K562 (cell line): ENCODE measurements around the gene FCRL1.

Experiments
- EGR1 ChIP-seq: fragments of 450-650 bp; conservative IDR thresholded peaks from 2 replicates; pipeline ENCODE4 v1.6.1; 2017; ENCODE audit warnings: mild to moderate bottlenecking
- KDM4B ChIP-seq, 2 experiments: fragments of 450-650 bp in 1 of 2; sonication (generic) in 1 of 2; IDR thresholded peaks; 2 replicates each; pipeline ENCODE4 v1.6.1; 2016 to 2017; ENCODE audit warnings: borderline replicate concordance in 2 of 2, antibody characterized with exemption in 1 of 2, low read depth in 1 of 2, mild to moderate bottlenecking in 1 of 2
- SMARCA5 ChIP-seq: fragments of 450-650 bp; IDR thresholded peaks from 2 replicates; pipeline ENCODE4 v1.6.1; 2016
- SP1 ChIP-seq: sonication (generic); formaldehyde crosslinking; IDR thresholded peaks from 2 replicates; pipeline ENCODE4 v1.8.1; 2022; ENCODE audit warnings: mild to moderate bottlenecking, missing genetic modification reagents
- ZNF133 ChIP-seq: fragments of 250-450 bp; sonication (Bioruptor Pico); IDR thresholded peaks from 2 replicates; pipeline ENCODE4 v1.4.0; 2020; ENCODE audit warnings: mild to moderate bottlenecking

- TF ChIP-seq KDM4B (IDR thresholded peaks at IDR 0.05; ENCODE audit: borderline replicate concordance in 2 of 2, low read depth in 1 of 2): no peak
- TF ChIP-seq ZNF133 (CRISPR knock-in tag): no peak
- TF ChIP-seq SP1: no peak
- no peak for TF ChIP-seq SMARCA5
- TF ChIP-seq EGR1: no peak
Observed at GRCh38 chr1:157820299-157820698, 379 bp upstream of the FCRL1 start.
